NCI-H1930 (cell line): ENCODE results near the gene ADAM12.

Source experiments
- DNase-seq, 2 experiments: peaks; one replicate each; lab custom pipeline; 2025; lab: John Stamatoyannopoulos, UW

ADAM12 gene

DNA sequence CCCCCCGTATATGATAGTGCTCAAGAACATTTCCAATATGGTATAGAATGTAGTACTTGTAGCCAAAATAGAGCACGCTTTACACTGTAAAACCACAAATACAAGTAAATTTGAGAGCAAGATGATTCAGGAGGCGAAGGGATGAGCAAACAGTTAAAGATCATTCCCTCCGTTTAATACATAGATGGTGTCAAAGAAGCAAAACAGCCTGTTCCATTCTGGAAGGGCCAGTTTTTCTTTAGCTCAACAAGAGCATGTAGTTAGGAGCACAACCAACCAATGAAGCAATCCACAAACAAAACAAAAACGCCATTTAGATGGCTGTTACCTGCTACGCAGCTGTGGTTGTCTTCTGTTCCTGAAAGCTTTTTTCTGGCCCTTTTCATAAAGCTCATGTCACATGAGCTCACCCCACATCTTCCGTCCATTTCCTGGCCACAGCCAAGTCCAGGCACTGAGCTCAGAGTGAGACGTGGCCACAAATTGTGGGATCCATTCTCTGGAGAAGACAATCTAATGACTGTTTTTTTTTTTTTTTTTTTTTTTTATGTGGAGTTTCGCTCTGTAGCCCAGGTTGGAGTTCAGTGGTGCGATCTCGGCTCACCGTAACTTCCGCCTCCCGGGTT is 306.3 kb downstream of the ADAM12 start:
- no peak for DNase-seq

GRCh38 chr10:126080879-126081411 is 307.3 kb downstream of the ADAM12 start:
- DNase-seq = no peak

DNA sequence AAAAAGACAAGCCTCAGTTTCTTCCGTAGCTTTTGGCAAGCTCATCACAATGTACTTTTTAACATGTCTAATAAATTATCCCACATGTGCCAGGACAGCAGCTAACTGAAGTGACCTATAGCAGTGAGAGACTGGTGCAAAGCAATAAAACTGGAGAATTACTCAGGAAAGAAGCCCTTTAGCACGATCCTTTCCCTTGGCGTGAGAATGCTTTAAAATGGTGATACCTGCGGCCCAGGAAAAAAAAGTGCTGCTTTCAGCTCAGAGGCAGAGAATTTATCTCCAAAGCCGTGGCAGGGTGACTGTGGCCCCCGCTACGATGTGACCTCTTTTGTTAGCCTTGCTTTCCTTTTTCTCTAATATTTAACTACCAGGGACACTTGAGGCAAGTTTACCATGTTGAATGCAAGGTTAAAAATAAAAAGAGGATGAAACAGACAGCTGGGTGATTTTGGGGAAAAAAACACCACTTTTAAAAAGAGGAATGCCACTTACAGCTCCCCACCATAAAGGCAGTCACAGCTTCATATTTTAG is 307.9 kb downstream of the ADAM12 start:
- DNase-seq = no peak

- DNase-seq = no peak
Observed at GRCh38 chr10:126075009-126075408, 313.3 kb downstream of the ADAM12 start.

DNA sequence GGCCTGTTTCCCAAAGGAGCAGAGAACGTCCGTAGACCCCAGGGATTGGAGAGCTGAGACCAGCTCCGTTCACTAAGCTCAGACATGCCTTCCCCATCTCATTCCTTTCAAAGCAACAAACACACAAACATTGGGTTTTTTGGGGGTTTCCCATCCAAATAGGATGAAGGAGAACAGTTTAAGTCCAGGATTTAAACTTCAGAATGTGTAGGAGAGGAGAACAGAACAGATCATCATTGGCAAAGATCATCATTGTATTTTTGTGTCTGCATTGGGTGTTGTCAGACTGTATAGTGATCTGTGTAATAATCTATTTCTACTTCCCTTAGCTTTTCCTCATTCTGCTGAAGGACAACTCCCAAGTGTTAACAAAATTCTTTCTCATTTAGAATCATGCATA is 314.0 kb downstream of the ADAM12 start:
- no peak for DNase-seq

DNA sequence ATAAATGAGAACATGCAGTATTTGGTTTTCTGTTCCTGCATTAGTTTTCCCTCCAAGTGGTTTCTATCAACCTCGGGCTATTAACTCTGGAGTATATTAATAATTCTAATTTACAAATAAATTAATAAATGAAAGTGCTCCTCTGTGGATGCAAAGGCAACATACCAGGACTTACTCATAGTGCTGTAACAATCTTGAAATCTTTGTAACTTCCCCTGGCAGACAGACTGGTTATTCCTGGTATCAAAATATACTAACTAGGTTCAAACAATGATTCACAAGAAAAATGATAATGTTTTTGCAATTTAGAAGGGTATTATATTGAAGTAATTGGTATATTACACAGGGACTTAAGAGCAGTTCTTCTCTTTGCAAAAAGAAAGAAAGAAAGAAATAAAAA is 314.7 kb downstream of the ADAM12 start:
- no peak for DNase-seq

DNA sequence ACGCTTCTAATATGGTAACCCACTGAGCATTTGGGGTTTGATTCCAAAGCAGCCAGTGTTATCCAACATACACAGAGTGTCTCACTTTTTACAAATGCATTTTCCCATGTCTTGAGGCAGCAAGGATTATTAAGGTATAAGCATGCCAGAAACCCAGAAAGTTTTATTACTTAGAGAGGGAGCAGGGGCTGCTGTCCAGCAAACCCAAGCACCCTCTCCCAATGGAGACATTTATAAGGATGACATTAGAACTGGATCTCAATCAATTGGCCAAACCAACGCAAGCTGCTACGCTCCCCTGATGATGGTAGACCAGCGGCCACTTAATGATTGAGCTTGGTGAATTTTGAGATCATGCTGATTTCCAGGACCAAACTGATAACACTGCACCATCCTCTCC is 315.7 kb downstream of the ADAM12 start:
- no peak for DNase-seq

- DNase-seq = no peak
Observed at GRCh38 chr10:126070476-126071215, 317.6 kb downstream of the ADAM12 start.

GRCh38 chr10:126068322-126068721 is 320.0 kb downstream of the ADAM12 start:
- no peak for DNase-seq

- DNase-seq = no peak
Observed at GRCh38 chr10:126066456-126066855, 321.8 kb downstream of the ADAM12 start.

DNA sequence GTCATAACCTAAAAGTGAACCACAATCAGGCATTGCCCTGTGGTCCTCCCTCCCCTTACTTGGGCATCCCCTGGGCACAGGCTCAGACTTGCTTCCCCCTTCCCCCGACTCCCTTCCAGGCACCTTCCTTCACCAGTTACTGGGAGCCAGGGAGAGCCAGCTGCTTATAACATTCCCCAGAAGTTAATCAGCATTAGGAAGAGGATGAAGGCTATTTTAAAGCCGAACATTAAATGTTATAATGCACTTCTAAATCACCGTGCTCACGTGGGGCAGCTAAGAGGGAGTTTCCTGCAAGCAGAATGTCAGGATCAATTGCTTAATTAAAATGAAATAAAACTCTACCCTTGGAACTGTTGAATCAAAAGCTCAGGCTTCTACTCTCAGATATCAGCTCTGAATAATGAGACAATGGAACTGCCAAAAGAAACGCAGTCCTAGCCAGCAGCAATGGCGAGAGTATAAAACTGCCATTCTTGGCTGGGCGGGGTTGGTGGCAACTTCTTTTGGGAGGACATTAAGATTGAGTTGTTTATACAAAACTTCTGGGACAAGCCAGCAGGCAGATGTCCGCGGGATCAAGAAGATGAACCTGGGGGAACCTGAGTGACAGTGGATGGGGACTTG is 322.4 kb downstream of the ADAM12 start:
- DNase-seq = no peak

DNA sequence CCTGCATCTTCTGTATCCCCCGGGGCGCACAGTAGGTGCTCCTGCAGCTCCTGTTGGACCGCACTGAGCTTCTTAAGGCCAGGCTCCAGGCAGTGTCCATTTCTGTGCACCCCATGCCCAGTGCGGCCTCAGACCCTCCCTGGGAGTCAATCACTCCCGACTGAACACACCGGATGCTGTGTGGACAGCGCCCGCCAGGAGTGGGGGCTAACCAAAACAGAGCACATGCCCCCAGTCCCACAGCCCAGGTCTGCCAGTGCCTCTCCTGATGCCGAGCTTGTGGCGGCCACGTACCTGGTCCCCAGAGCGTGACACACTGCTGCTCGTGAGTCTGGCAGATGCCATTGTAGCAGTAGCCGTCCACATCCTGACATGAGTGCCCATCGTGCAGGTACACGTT is 323.8 kb downstream of the ADAM12 start:
- DNase-seq = no peak

DNA sequence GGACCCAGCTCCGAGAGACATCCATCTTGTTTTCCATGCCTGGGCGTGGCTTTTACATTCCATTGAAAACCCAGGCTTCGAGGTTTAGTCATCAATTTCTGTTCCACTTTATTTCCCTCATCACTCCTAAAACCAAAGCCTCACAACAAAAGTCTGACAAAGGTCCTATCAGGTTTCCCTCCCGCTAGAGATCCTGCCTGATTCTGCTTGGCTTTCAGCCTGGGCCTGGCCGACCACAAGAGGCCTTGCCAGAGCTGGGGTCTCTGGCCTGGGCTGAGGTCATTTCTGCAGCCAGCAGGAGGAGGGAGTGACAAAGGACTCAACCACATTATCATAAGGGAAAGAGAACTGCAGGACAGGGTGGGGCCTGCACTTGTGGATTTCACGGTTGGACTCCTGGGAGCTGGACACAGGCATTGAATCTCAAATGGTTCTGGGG is 324.9 kb downstream of the ADAM12 start:
- DNase-seq = no peak

DNA sequence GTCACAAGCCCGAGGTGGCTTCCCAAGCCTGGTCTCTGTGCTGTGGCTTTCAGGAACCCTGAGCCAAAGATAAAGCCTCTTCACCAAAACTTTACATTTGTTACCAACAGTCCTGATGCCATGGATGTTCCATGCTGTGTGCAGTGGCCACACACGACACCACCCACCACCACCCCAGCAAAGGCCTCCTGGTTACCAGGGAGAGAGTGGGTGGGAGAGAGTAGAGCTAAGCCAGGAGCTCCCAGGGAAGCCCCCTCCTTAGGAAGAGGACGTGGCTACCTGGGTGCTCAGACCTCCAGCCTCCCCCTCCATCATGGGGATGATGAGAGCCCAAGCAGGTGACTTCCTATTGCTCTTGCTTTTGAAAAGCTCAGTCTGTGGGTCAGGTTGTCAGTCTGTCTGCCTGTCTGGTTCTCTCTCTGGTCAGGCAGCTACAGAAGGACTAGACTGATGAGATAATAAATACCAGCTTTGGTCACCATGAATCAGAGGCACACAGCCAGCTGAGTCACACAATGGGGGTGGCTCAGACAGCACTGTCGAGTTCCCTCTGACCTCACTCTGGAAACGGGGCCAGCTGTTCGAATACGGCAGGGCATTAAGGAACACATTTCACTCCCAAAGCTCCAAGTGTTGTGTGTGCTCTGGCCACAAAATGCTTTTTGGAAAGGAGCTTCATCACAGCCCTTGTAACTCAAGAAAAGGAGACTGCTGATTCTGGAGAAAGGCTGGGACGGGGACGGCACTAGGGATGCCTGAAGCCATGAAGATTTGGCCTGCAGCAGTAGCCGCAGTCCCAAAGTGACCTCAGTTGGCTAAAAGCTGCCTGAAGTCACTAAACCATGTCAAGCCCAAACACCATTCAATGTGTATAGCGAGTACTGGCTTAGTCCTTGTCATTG is 325.9 kb downstream of the ADAM12 start:
- no peak for DNase-seq

- no peak for DNase-seq
Observed at GRCh38 chr10:126061526-126061925, 326.8 kb downstream of the ADAM12 start.

- no peak for DNase-seq
Observed at GRCh38 chr10:126060261-126060931, 327.9 kb downstream of the ADAM12 start.

DNA sequence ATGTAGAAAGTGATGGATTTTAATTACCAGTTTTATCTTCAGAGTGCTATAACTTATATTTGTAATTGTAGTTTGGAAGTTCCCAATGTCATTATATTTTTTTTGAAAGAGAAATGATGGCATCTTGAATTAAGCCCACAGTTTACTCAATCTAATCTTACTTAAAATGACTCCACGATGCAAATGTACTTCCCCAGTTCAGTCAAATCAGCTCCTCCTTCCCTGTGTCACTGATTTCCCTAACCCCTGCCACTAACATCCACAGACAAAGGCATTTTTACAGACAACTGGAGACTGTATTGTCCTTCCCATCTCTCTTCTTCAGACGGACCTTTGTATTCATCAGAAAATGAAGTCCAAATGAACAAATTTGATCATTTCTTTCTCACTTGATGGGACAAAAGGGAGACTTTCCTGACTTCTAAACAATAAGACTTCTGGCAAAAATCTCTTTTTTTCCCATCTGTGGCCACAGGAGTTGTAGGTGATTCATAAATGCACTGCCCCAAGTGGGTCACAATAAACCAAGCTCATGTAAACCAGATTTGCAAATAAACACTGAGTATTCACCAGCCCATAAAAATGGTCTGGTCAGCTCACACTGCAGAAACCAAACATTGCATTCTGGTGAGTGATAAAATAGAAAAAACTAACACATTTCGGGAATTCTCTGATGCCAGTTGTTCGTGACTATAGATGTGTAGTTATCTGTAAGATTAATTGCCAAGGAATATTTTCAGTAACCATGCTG is 329.0 kb downstream of the ADAM12 start:
- no peak for DNase-seq

DNA sequence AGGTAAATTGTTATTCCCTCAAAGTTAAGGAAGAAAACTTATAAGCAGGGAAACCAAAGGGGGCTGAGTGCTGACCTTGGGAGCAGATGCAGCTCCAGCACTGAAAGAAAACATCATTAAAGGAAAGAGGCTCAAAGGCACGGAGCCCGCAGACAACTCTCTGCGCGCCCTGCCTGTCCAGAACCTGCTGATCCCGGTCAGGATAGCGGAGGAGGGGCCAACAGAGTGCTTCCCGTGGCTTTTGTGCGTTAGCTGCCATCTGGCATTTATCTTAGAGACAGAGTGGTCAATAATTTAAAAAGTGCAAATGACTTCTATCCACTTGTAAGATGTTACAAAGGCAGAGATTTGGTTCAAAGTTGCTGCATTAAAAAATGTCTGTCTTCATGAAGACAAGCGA is 329.8 kb downstream of the ADAM12 start:
- DNase-seq = no peak

- no peak for DNase-seq
Observed at GRCh38 chr10:126058104-126058503, 330.2 kb downstream of the ADAM12 start.

DNA sequence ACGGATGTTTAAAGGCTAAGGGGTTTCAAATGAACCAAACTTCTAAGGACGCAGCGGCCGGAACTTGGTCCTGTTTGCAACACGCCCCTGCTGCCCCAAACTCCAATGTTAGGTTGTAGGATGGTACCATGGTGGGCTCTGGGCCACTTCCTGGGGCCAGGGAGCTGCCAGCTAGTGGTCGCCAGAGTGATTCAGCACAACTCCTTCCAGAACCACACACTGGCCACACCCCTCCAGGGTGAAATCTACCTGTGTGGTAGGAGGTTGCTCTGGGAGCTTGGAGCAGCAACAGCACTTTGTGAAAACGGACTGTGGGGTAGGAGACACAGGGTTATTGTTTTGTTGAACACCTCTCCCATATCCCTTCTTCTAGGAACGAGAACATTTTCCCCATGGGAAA is 330.8 kb downstream of the ADAM12 start:
- no peak for DNase-seq
